ENCODE measurements around the gene FABP1.

Gene FABP1

DNA sequence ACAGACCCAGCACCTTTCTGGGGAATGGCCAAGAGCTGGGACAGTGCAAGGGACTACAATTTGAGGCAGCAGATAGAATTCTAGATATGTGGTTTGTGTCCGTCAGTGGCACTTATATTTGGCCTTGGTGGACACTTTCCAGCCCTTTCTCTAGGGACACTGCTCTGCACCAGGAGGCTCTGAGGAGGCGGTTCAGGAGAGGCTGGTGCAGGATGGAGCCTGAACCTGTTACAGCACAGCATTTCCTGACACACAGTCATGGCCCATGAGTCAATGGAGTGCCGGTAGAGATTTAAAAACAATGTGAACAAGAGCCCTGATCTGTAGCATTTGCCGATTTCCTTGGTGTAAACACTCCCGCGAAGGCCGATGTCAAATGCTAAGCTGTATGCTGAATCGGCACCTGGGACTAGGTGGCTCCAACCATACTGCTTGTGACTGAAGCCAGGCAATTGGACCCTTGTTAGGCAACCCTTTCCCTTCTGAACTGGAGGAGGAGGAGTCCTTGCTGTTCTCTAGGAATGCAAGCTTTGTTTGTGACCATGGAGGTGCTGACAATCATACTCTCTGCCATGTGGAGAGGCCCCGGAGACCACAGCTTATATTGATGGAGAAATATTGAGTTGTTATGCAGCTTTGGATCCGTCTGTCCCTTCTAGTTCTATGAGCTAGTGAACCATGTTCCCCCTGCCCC lies 11.9 kb downstream of the FABP1 start:
- DNase-seq (ENCODE audit: low spot score), result no peak

- no peak for DNase-seq (ENCODE audit: low spot score)
These were observed 13.0 kb downstream of the FABP1 start for GRCh38 chr2:88114889-88115288.

DNA sequence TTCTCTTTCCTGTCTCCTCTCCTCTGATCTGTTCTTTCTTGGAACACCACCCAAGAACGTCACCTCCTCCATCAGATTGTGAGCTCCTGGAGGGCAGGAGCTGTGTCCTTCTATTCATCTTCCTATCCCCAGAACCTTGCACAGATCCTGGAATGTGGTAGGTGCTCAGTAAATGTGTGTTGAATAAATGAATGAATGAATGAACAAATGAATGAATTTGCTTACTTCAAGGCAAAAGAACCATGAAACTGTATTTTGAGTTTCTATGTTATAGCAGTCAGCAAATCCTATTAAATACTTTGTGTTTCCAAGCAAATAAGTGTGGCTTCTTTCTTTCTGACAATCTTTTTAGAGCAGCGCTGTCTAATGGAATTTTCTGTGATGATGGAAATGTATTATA lies 14.8 kb downstream of the FABP1 start:
- DNase-seq (ENCODE audit: low spot score), result no peak

DNA sequence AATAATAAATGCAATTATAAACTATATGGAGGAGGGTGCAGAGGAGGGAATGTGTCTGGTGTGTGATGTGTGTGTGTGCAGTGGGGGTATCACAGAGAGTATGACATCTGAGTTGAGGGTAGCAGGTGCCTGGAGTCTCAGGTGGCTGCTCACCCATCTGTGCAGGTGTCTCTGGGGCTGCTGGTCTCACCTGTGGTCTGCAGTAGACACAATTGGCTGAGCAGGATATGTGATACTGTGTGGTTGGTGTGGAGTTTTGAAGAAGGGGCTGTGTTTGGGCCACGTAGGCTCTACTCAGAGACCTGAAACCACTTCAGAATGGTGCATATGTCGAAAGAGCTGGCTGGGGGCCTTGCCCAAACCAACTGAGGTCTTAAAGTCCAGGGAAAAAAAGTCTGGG lies 17.0 kb downstream of the FABP1 start:
- DNase-seq (ENCODE audit: low spot score), result no peak

DNA sequence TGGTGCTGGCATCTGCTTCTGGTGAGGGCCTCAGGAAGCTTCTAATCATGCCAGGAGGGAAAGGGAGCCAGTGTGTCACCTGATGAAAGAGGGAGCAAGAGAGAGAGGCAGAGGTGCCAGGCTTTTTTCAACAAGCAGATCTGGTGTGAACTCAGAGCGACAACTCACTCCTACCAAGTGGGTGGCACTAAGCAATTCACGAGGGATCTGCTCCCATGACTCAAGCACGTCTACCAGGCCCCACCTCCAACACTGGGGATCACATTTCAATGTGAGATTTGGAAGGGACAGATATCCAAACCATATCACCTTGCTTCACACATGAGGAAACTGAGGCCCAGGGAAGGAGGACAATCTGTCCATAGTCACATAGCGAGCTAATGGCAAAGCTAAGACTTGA lies 19.1 kb downstream of the FABP1 start:
- DNase-seq (ENCODE audit: low spot score), result no peak

GRCh38 chr2:88100489-88100858 lies 27.4 kb downstream of the FABP1 start:
- DNase-seq (ENCODE audit: low spot score), result no peak

GRCh38 chr2:88099798-88100488 lies 27.9 kb downstream of the FABP1 start:
- DNase-seq (ENCODE audit: low spot score), result no peak

GRCh38 chr2:88098558-88098900 lies 29.3 kb downstream of the FABP1 start:
- DNase-seq (ENCODE audit: low spot score), result no peak

- DNase-seq (ENCODE audit: low spot score), result no peak
These were observed 29.8 kb downstream of the FABP1 start for GRCh38 chr2:88097891-88098557.

- DNase-seq (ENCODE audit: low spot score), result no peak
These were observed 30.7 kb downstream of the FABP1 start for GRCh38 chr2:88097192-88097591.

GRCh38 chr2:88096708-88097107 lies 31.2 kb downstream of the FABP1 start:
- DNase-seq (ENCODE audit: low spot score), result no peak

GRCh38 chr2:88095022-88095421 lies 32.8 kb downstream of the FABP1 start:
- DNase-seq (ENCODE audit: low spot score), result no peak

GRCh38 chr2:88092773-88093172 lies 35.1 kb downstream of the FABP1 start:
- no peak for DNase-seq (ENCODE audit: low spot score)

DNA sequence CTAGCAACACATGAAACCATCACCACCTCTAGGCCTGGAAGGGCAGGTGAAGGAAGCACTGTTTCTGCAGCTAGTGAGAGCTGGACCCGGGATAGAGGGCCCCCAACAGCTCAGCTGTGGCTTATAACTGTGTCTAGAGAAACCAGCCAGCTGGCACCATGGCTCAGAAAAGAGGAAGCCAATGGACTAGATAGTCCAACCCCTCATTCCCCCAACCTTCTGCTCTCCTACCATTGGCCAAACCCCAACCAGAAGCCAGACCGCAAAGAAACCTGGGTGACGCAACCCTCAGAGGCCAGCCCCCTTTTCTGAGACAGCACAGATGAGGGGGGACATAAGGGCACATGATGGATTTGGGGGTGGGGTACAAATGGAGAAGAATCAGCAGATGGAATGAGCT lies 35.9 kb downstream of the FABP1 start:
- no peak for DNase-seq (ENCODE audit: low spot score)

DNA sequence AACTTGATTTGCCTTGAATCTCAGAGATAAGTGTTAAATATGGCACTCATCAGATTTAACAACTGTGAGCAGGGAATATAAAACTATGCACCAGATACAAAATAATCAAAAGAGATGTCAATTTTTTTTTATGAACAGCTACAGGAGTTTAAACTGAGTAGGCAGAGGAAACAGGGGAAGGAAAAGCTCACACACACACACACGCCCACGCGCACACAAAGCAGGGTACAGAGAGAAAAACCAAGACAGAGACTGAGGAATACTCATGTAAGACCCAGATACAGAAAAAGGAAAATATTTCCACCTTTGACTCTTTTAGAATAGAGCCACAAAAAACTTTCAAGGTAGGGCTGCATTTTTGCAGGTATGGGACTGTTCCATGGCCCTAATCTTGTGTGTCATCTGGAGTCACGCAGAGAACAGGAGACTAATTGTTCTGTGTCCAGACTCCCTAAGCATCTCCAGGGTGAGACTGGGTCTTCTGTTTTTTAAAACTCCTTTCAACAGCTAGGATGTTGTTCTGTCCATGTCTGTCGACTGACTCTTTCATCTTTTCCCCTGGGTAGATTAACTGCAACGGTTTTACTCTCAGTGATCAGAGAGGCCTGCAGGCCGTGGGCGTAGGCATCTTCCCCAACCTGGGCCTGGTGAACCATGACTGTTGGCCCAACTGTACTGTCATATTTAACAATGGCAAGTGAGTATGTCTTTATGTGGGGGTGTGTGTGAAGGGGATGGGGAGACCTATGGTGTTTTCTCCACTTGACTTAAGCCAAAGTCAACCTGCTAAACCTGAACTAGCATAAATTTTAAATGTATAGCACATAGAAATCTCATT lies 37.2 kb downstream of the FABP1 start:
- no peak for DNase-seq (ENCODE audit: low spot score)

GRCh38 chr2:88088999-88089398 lies 38.9 kb downstream of the FABP1 start:
- DNase-seq (ENCODE audit: low spot score), result no peak

- no peak for DNase-seq (ENCODE audit: low spot score)
These were observed 40.1 kb downstream of the FABP1 start for GRCh38 chr2:88087763-88088162.

DNA sequence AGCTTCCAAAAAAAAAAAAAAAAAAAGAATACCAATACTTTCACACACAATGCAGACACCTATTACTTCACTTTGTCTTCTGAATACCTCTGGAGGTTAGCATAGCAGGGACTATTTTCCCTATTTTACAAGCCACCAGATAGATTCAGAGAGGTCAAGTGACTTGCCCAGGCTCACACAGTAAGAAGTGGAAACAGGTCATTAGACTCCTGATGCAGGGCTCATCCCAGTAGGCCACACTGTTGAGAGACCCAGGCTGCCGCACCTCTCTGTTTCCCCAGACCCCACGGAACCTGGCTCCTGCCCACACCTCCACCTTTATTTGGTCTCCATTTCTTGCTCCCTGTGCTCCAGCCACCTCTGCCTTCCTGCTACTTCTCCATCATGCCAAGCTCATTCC lies 40.8 kb downstream of the FABP1 start:
- no peak for DNase-seq (ENCODE audit: low spot score)

DNA sequence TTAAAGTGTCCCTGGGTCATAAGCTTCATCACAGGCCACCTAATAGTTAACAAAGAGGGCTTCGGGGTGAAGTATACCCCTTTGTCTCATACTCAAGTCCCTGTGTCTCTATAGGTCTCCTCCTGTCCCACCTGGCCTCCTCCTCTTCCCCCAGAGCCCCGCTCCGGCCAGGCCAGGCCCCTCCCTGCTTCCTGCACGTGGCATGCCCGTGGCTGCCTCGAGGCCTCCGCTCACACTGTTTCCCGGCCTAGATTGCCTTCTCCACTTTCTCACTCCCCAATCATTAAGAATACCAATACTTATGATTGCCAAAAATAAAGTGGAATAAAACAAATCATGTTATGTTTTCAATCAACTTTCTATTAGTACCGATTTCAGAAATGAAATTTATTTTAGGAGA lies 41.5 kb downstream of the FABP1 start:
- no peak for DNase-seq (ENCODE audit: low spot score)

- DNase-seq (ENCODE audit: low spot score), result no peak
These were observed 42.3 kb downstream of the FABP1 start for GRCh38 chr2:88085602-88086001.

DNA sequence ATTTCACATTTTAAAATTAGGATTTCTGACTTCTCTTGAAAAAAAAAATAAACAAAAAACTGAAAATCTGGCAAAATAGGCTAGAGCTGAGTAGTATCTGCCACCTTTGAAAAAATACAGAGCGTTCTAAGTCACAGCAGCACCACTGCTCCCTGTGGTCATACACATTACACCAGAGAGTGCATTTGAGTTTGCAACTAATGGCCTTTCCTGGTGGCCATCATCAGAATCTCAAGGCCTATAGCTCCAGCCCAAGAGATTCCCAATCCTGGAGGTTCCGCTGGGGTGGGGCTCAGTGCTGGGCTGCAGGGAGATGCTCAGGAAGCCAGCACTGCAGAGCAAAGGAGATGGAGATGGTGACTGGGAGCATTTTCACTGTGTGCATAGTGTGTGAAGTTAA lies 42.8 kb downstream of the FABP1 start:
- DNase-seq (ENCODE audit: low spot score), result no peak

- no peak for DNase-seq (ENCODE audit: low spot score)
These were observed 45.1 kb downstream of the FABP1 start for GRCh38 chr2:88082781-88083180.

Data from CD4-positive, alpha-beta T cell treated with Interleukin-2 at 100 ng/mL for 4 hours (primary cell).